GM12892 (cell line): ENCODE data around the gene NCOA1.

Experiments used
- DNase-seq: peaks from one replicate; pipeline ENCODE4 v3.0.0; 2011; ENCODE audit not compliant: insufficient read length
- FAIRE-seq: peaks from 2 replicates; lab custom pipeline; 2011; peaks lifted over from hg19 to GRCh38; lab: Jason Lieb, UNC
- POLR2A ChIP-seq: IDR thresholded peaks from 2 replicates; pipeline ENCODE4 v1.6.1; 2011; ENCODE audit warnings: low read depth, low read length, control low read depth
- POLR2AphosphoS5 ChIP-seq: IDR thresholded peaks from 2 replicates; pipeline ENCODE4 v1.6.1; 2011; ENCODE audit warnings: low read depth, low read length, control low read depth
- TAF1 ChIP-seq: IDR thresholded peaks from 2 replicates; pipeline ENCODE4 v1.6.1; 2011; ENCODE audit warnings: low read depth, mild to moderate bottlenecking, control low read depth, low read length, borderline replicate concordance

Gene NCOA1

DNA sequence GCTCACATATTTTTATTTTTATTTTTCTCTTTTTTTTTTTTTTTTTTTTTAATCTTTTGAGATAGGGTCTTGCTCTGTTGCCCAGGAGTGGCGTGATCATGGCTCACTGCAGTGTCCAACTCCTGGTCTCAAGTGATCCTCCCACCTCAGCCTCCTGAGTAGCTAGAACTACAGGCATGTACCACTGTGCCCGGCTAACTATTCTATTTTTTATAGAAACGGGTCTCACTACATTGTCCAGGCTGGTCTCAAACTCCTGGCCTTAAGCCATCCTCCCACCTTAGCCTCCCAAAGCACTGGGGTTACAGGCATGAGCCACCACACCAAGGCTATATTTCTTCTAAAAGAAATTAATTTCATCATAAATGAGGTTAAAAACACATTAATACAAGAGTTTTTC lies 256.2 kb downstream of the NCOA1 start:
- no peak for FAIRE-seq
- DNase-seq, result no peak
- TF ChIP-seq POLR2A (no peak), TAF1 (no peak), POLR2AphosphoS5 (no peak)

DNA sequence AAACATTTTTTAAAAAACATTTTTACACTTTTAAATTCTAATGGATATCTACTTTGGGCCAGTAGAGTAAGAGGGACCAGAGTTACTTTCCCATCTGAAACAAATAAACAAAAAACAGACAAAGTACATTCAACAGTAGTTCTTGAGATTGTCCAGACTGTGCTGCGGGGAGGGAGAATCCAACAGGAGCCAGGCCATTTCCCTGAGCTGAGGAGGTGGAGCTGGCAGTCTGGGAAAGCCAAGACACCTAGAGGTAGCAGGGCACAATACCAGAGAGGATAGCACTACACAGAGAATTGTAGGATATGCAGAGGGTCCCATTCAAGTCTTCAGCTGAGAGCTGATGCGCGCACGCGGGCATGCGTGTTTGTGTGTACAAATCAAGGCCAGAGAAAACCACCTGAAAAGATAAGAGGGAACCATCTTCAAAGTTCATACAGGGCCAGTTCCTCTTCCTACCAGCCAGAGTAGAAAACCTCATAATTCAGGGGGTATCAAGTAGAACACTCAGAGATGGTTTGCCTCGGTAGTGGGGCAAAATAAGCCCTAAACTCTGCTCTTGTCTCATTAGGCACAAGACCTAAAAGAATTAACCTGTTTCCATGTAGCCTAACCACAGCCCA lies 258.1 kb downstream of the NCOA1 start:
- TF ChIP-seq TAF1 (no peak), POLR2A (no peak), POLR2AphosphoS5 (no peak)
- DNase-seq (no peak), FAIRE-seq (no peak)

DNA sequence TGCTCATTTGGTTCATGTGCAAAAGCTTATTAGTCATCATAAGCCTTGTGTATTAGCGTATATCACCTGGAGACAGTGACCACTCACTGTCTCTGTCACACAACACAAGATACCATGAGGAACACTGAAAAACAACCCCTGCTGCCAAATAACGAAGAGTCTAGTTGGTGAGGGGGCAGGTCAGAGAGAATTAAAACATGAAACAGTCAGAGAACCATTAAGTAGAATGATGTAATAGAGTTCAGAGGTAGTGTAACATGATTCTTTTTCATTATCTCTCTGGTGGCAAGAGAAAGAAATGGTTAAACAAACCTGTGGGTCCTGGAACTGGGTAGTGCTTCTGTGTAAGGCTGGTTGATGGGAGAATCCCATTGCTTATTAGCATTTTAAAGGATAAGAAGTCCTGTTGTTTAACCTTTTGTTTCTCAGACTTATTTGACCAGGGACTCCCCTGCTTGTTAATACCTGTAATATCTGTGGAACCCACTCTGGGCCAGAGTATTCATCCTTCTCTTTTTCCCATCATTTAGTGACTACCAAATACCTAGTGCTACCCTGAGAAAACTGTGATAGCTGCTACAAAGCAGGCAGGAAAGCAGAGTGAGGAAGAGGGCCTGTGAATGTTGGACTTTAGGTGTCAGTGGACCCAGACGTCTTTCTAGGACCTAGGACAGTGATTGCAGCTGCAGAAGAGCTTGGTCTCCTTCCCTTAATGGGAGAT lies 264.1 kb downstream of the NCOA1 start:
- TF ChIP-seq POLR2AphosphoS5 (no peak), TAF1 (no peak), POLR2A (no peak)
- DNase-seq (no peak), FAIRE-seq (no peak)

DNA sequence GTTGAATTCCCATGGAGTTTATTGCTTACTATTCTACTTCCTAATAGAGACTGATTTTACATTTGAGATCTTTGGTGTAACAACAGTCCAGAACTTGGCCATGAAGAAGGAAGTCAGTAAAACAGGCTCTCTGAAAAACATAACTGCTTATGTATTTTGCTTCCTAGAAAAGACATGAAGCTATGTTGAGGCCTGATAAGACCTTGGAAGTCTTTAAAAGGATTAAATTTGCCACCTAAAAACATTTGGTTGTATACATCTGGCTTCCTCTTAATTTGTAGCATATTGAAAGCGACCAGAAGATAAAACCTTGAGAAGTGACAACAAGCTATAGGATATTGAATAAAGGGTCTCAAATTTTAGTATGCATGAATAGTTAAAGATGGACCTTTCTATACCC lies 265.7 kb downstream of the NCOA1 start:
- no peak for FAIRE-seq
- TF ChIP-seq POLR2A, result no peak
- TF ChIP-seq POLR2AphosphoS5, result no peak
- no peak for TF ChIP-seq TAF1
- DNase-seq, result no peak

DNA sequence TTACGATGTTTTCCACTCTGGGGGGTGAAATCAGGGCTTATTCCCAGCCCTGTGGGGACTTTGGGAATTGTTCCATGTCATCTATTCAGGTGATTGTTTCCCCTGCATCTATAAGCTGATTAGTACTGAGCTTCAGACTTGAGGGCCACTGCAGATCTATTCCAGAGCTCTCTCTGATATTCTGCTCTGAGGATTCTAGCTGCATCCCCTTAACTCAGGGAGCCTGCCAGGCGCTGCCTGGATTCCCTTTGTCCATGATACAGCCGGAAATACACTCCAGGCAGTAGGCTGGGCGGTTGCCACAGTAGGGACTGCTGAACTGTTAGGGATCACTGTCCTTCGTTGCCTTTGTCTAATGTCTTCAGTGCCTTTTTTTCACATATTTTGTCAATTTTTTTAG lies 270.8 kb downstream of the NCOA1 start:
- FAIRE-seq, result no peak
- TF ChIP-seq POLR2AphosphoS5 (no peak), POLR2A (no peak), TAF1 (no peak)
- no peak for DNase-seq

DNA sequence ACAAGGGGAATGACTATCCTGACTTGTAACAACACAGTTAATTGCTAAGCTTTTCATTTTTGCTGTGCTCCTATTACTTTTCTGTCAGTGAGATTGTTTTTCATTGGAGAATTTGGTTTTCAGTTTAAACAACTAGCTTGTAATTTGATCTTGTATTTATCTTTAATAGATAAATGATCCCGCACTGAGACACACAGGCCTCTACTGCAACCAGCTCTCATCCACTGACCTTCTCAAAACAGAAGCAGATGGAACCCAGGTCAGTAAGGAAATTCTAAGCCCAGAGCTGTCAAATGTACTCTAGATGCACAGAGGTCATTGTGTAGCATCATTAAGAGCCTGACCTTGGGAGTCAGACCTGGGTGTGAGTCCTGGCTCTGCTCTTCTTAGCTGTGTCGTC lies 271.5 kb downstream of the NCOA1 start:
- DNase-seq (no peak), FAIRE-seq (no peak)
- TF ChIP-seq POLR2A (no peak), POLR2AphosphoS5 (no peak), TAF1 (no peak)

DNA sequence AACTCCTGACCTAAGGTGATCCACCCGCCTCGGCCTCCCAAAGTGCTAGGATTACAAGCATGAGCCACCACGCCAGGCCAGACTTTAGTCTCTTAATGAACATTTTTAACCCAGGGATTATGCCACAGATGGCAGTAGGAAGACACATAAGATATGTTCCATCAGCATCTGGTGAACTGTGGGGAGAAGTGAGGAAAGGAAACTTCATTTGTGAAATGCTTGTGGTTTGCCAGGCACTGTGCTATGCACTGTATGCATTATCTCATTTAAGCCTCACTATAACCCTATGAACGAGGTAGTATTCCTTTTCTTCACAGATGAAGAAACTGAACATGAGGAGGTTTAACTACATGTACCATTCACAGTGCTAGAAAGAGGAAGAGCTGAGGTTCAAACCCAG lies 272.8 kb downstream of the NCOA1 start:
- FAIRE-seq (no peak), DNase-seq (no peak)
- no peak for TF ChIP-seq TAF1
- no peak for TF ChIP-seq POLR2AphosphoS5
- no peak for TF ChIP-seq POLR2A

DNA sequence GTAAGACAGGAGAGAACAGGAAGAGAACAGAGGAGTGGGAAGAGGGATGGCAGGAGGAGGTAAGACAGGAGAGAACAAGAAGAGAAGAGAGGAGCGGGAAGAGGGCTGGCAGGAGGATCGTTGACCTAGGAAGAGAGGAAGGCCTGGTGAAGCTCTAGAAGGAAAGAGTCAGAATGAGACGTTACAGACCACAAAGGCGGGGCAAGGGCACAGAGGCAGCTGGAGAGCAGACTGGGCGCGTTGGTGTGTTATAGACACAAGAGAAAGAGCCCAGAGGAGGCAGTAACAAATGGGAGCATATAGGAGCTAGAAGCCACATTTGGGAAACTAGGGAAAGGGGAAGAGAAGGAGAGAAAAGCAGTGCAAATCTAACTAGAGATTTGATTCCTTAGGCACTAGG lies 275.6 kb downstream of the NCOA1 start:
- TF ChIP-seq POLR2AphosphoS5, result no peak
- FAIRE-seq (no peak), DNase-seq (no peak)

DNA sequence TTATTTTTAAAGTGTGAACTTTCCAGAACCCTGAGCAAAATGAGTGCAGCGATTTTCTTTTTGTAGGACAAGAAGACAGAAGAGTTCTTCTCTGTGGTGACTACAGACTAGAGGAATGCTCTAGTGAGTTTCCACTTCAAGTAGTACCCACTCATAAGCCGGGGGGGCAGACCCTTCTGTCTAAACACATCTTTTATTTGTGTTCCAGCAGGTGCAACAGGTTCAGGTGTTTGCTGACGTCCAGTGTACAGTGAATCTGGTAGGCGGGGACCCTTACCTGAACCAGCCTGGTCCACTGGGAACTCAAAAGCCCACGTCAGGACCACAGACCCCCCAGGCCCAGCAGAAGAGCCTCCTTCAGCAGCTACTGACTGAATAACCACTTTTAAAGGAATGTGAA lies 277.0 kb downstream of the NCOA1 start:
- DNase-seq, result no peak
- no peak for FAIRE-seq
- no peak for TF ChIP-seq POLR2A
- TF ChIP-seq POLR2AphosphoS5, result no peak
- TF ChIP-seq TAF1, result no peak

DNA sequence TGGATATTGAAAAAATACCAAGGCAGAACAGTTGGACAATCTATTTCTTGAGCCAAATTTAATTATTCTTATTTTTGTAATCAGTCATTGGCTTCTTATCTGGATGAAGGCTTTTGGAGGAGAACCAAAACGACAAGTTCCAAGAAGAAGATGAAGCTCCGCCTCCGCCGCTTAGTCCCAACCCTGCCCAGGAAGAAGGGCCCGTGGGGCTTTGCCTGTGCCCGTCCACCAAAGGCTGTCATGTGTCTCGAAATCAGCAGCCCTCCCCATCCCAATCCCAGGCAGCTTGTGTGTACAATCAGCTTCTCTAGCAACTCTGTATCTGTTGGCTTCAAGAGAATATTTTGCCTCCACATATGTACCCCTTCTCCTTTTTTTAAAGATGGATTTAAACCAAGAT lies 277.5 kb downstream of the NCOA1 start:
- FAIRE-seq (no peak), DNase-seq (no peak)
- TF ChIP-seq POLR2AphosphoS5, result no peak
- no peak for TF ChIP-seq TAF1
- no peak for TF ChIP-seq POLR2A

DNA sequence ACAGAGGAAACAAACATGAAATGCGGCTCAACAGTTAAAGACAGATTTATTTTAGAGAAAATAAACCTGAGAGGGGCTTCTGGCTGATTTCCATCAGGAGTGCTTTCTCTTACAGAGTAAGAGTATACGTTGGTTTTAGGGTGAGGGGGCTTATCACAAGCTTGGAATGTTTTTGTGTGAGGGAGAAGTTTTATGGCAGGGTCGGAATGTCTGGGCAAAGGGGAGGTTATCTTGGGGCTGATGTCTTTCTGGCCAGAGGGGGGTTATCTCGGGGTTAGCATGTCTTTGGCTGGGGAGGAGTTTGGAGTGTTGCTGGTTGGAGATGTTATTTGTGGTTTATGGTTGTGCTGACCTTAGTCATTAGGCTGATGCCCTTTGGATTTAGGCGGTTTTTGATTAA lies 280.0 kb downstream of the NCOA1 start:
- no peak for TF ChIP-seq POLR2A
- TF ChIP-seq TAF1, result no peak
- no peak for TF ChIP-seq POLR2AphosphoS5
- DNase-seq, result no peak
- no peak for FAIRE-seq

DNA sequence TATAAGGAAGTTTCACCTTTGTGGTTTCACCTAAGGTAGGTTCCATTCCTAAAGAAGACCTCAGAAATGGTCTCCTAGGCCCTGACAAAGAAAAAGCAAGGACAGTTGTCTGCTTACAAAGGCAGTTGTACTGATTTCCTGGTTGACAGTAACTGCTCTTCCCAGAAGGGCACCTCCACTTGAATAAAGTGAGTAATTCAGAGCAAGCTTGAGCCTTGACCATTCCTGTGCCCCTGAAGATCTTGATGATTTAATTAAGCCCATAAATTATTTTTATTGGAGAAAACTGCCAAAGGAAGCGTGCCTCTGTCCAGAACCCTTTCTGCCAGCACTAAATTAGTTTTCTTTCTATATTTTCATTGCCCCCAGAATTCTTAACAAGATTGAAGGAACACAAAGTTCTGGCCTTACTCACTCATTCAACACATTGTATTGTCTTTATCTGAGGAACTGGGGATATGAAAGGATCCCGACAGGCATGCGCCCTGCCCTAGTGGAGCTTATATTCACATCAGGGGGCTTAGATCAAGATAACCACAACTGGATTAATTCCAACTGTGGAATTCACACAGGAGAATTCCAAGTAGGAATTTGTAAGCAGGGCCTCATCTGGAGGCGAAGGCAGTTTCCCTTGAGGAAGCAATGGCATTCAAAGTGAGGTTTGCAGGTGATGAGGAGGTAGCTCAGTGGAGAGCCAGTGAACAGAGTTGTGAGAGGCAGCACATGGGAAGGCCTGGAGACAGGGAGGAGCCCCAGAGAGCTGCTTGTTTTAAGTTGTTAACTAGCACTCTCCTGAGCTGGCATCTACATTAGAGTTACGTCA lies 280.9 kb downstream of the NCOA1 start:
- DNase-seq (no peak), FAIRE-seq (no peak)
- TF ChIP-seq TAF1 (no peak), POLR2A (no peak), POLR2AphosphoS5 (no peak)
